Small intestine (tissue), 7 donors: ENCODE data around the gene ALPK1. TPM values are rescaled to one million over a fixed set of nuclear protein-coding genes. Genes with fewer than 3 reads are reported as not detected.
"Not testable (repeated sequence)": the region's sequence is repeated elsewhere in the genome, so short reads cannot be mapped to it uniquely, and the experiment has no call there.

Experiments
- DNase-seq, 2 donors: peaks; one replicate each; pipeline versions ENCODE4 v3.0.0 to v3.0.0-alpha.2; 2013
- FAIRE-seq: peaks from 2 replicates; lab custom pipeline; 2012; peaks lifted over from hg19 to GRCh38; lab: Jason Lieb, UNC
- H3K27ac ChIP-seq, 3 donors: one replicate each; pipeline ENCODE4 v1.5.1; 2013; ENCODE audit warnings: low read length in 2 of 3, mild to moderate bottlenecking in 2 of 3, control low read depth in 1 of 3, inconsistent platforms in 1 of 3, low read depth in 1 of 3, moderate library complexity in 1 of 3
- H3K27me3 ChIP-seq, 3 donors: one replicate each; pipeline ENCODE4 v1.6.1; 2013; ENCODE audit warnings: low read length in 3 of 3, inconsistent platforms in 1 of 3; ENCODE audit not compliant: control insufficient read depth in 3 of 3, insufficient read depth in 3 of 3
- H3K36me3 ChIP-seq, 3 donors: one replicate each; pipeline ENCODE4 v1.6.1; 2013; ENCODE audit warnings: low read length in 3 of 3, inconsistent platforms in 1 of 3, low read depth in 1 of 3, mild to moderate bottlenecking in 1 of 3, moderate library complexity in 1 of 3; ENCODE audit not compliant: control insufficient read depth in 3 of 3, insufficient read depth in 2 of 3
- H3K4me1 ChIP-seq, 3 donors: one replicate each; pipeline ENCODE4 v1.6.1; 2013; ENCODE audit warnings: low read length in 2 of 3, inconsistent platforms in 1 of 3, low read depth in 1 of 3, mild to moderate bottlenecking in 1 of 3, moderate library complexity in 1 of 3; ENCODE audit not compliant: control insufficient read depth in 3 of 3, insufficient read depth in 2 of 3
- H3K4me3 ChIP-seq, 3 donors: one replicate each; pipeline ENCODE4 v1.5.1; 2013; ENCODE audit warnings: low read length in 3 of 3, control low read depth in 1 of 3, inconsistent platforms in 1 of 3, low read depth in 1 of 3, mild to moderate bottlenecking in 1 of 3, moderate library complexity in 1 of 3
- H3K9me3 ChIP-seq, 2 donors: one replicate each; pipeline ENCODE4 v1.6.1; 2013; ENCODE audit warnings: low read depth in 1 of 2, low read length in 1 of 2; ENCODE audit not compliant: control insufficient read depth in 2 of 2, insufficient read depth in 1 of 2
- WGBS, 3 donors: extraction: QIAGEN DNeasy Blood & Tissue Kit; methylation state at CpG; one replicate each; pipeline ENCODE4 v1.1.7; 2013; 5-methylcytosine and 5-hydroxymethylcytosine counted together
- polyA plus RNA-seq, 4 donors: library from polyadenylated mRNA; stranded (reverse) in 3 of 4; unstranded in 1 of 4; fragments of 200-250 nt in 3 of 4; fragments of 120-200 nt in 1 of 4; gene quantifications; one replicate each; pipeline versions ENCODE4 v1.2.1 to v1.2.3, GENCODE V29; 2013
- donor health status: healthy with polysubstance abuse.
- donor health status: control.
- donor health status: control.
- donor health status: Bipolar disorder and iron deficiency.
- donor health status: healthy.

Gene ALPK1
- polyA plus RNA-seq, 4 donors: 4.3 to 26.9 (median 6.1) TPM

DNA sequence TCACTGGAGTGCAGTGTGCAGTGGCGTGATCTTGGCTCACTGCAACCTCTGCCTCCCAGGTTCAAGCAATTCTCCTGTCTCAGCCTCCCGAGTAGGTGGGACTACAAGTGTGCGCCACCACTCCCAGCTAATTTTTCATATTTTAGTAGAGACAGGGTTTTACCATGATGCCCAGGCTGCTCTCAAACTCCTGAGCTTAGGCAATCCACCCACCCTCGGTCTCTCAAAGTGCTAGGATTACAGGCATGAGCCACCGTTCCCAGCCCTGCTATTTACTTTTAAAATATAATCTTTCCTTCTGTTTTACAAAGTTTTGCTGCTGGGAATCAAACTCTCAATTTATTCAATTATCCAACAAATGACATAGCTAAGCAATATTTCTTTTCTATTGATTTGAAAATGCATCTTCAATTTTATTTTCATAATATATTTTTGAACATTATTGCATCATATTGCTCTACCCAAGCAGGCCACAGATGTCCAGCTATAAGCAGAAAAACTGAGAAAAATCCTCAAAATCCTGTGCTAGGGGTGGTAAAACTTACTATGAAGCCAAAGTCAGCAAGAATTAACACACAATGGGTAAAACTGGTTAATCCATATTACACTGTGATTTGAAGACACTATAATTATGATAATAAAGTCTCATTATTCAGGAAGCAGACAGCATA, 16.6 kb upstream of the ALPK1 start:
- no peak overlapping the region for H3K27ac ChIP-seq
- DNase-seq (no peak), FAIRE-seq (no peak)
- peaks cover 0 to 5% (median 2%) of the 10 kb centered on the region in 3 donors for H3K4me1 ChIP-seq
- H3K27me3 ChIP-seq: no peaks in the 10 kb centered on the region
- no peak overlapping the region for H3K4me3 ChIP-seq
- WGBS, 3 donors: 69 to 90% (median 82%) methylated on average over 5 of the region's 5 CpGs
- peaks cover 0 to 5% (median 3%) of the 10 kb centered on the region in 3 donors for H3K36me3 ChIP-seq
- H3K9me3 ChIP-seq: no peaks in the 10 kb centered on the region

DNA sequence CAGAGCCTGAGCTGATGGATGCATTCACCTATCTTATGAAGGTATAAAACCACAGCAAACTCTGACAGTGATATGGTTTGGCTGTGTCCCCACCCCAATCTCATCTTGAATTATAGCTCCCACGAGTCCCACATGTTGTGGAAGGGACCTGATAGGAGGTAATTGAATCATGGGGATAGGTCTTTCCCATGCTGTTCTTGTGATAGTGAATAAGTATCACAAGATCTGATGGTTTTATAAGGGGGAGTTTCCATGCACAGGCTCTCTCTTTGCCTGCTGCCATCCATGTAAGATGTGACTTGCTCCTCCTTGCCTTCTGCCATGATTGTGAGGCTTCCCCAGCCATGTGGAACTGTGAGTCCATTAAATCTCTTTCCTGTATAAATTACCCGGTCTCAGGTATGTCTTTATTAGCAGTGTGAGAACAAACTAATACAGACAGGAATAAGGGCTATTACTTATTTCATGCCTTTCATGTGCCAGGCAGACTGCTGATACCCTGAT, 15.2 kb upstream of the ALPK1 start:
- H3K4me3 ChIP-seq, FAIRE-seq, DNase-seq, H3K27ac ChIP-seq, H3K36me3 ChIP-seq, H3K27me3 ChIP-seq, H3K9me3 ChIP-seq, H3K4me1 ChIP-seq: not testable (repeated sequence)
- WGBS, 3 donors: 84 to 94% (median 90%) methylated on average over 2 of the region's 2 CpGs

DNA sequence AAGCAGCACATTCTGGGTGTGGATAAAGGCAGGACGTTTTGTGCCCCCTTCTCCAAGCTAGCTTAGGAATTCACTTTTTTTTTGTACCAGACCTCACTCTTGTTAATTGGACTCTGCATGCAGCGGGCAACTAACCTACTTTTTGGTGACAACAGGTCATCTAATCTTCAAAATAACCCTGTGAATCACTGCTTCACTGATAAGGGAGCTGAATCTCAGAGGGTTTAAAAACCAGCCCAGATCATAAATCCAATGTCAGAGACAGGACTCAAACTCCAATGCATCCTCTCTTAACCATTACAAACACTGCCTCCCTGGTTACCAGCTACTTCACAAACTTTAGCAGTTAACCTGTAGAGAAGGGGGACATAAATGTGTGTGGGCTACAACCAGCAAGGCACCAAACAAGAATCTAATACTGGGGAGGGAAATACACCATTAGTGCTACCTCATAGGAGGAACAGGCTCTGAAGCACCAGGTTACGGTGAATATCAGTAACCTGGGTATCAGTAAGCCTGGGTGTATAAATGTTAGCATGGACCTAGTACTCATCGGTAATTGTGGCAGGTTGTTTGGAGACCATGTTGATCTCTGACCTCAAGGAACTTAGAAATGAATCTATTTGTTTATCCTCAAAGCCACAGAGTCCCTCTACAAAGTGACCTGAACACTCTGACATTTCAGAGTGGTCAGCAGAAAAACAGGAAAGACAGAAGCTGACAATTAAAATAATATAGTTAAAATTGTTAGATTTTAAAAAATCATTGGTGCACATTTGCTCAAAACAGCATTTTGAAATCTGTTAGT, 14.1 kb upstream of the ALPK1 start:
- WGBS, 3 donors: 39 to 54% (median 44%) methylated on average over 4 of the region's 4 CpGs
- H3K4me3 ChIP-seq: no peak overlapping the region
- FAIRE-seq (no peak), DNase-seq (peak; percentile 5 to 30)
- peaks cover 0 to 13% (median 7%) of the 10 kb centered on the region in 3 donors for H3K4me1 ChIP-seq
- no peaks in the 10 kb centered on the region for H3K36me3 ChIP-seq
- no peaks in the 10 kb centered on the region for H3K27me3 ChIP-seq
- H3K27ac ChIP-seq: no peak overlapping the region
- no peaks in the 10 kb centered on the region for H3K9me3 ChIP-seq

DNA sequence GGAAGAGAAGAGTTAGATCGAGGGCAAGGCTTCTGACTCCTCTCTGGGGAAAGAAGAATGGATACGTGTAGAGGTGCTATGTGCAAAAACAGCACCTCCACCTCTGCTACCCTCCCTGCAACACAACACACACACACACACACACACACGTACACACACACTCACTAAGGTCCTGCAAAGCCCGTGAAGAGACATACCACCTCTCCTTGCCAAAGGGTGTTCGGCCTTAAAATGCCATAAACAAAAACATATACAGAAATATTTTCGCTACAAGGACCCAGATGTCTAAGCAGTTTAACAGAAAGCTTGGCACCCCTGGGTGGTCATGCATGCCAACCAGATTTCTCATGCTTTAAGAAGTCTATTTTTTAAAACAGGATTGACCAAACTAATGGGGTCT, 13.0 kb upstream of the ALPK1 start:
- H3K27ac ChIP-seq: peak overlapping the region in 1 of 3 donors; percentile 30
- 3 to 14% (median 7%) methylated on average over 6 of the region's 6 CpGs for WGBS, 3 donors

DNA sequence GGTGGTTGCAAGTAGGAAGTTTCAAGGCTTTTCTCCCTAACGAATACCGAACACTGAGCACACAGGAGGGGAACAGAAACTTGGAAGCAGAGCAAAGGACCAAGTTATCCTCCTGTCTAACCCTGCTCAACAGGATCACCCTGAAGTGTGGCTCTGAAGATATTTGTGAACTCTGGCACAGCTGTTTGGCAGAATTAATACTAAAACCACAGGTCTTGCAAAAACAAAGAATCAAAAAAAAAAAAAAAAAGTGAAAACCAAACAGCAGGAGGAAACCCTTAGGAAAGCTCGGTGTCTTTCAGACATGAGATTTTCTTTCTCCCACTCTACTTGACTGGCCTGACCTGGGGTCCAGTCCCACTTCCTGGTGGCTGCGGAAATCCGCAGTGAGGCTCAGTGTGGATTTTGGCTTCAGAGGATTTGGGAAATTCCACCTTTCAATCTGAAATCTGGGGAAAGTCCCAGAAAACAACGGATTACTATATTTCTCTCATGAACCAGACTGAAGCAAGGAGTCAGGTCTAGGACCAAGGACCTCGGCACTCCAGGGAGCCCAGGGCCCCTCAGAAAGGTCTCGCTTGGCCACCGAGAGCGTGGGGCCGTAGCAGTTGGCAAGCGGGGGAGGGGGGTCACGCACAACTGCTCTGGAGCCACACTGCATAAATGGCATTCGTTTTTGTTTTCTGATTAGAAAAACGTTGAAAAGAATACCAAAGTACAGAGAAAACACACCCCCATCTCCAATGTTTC, 12.3 kb upstream of the ALPK1 start:
- FAIRE-seq (no peak), DNase-seq (peak; percentile 37 to 47)
- H3K4me3 ChIP-seq: peak overlapping the region; percentile 76 to 95 (median 79)
- no peaks in the 10 kb centered on the region for H3K9me3 ChIP-seq
- peak overlapping the region in 2 of 3 donors; percentile 57 to 73 for H3K27ac ChIP-seq
- WGBS, 3 donors: 0 to 1% (median 0%) methylated on average over 15 of the region's 15 CpGs
- H3K27me3 ChIP-seq: no peaks in the 10 kb centered on the region
- no peaks in the 10 kb centered on the region for H3K36me3 ChIP-seq
- H3K4me1 ChIP-seq: peaks cover 0 to 13% (median 7%) of the 10 kb centered on the region in 3 donors

More for the DNA sequence above, 13.0 kb upstream of the ALPK1 start:
- DNase-seq (peak in 1 of 2 donors; percentile 9), FAIRE-seq (no peak)
- Histone ChIP-seq H3K27me3 (no peaks in the 10 kb centered on the region), H3K4me3 (peak overlapping the region in 2 of 3 donors; percentile 4 to 79), H3K9me3 (no peaks in the 10 kb centered on the region), H3K4me1 (peaks cover 0 to 13% (median 7%) of the 10 kb centered on the region in 3 donors), H3K36me3 (no peaks in the 10 kb centered on the region)

DNA sequence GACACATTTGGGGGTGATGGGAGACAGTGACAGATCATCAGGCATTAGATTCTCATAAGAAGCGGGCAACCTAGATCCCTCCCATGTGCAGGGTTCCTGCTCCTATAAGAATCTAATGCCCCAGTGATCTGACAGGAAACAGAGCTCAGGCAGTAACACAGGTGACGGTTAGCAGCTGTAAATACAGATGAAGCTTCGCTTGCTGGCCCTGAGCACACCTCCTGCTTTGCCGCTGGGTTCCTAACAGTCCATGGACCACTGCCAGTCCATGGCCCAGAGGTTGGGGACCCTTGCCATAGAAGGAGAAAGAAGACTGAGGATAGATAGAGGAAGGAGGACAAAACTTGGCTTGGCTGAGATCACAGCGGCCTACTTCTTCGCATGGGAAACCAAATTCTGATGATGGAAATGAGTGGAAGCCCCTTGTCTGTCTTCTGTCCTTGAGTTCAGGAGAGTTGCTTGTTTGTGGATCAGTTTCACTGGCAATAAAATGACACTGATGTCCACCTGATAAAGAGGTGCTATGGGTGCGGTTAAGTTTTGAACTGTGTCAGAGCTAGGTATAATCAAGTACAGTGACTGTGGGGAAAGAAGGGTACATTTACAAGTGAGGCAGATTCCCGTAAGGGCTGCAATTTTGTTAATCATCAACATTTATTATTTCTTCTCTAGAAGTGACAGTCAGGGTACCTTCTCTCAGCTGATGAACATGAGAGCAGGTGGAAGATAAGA, 9.7 kb upstream of the ALPK1 start:
- Histone ChIP-seq H3K9me3 (no peaks in the 10 kb centered on the region), H3K4me3 (no peak overlapping the region), H3K27me3 (no peaks in the 10 kb centered on the region), H3K36me3 (no peaks in the 10 kb centered on the region), H3K4me1 (peaks cover 0 to 13% (median 7%) of the 10 kb centered on the region in 3 donors), H3K27ac (peak overlapping the region; percentile 12 to 84 (median 81))
- FAIRE-seq (no peak), DNase-seq (peak; percentile 16 to 69)
- 69 to 74% (median 70%) methylated on average over 8 of the region's 8 CpGs for WGBS, 3 donors

DNA sequence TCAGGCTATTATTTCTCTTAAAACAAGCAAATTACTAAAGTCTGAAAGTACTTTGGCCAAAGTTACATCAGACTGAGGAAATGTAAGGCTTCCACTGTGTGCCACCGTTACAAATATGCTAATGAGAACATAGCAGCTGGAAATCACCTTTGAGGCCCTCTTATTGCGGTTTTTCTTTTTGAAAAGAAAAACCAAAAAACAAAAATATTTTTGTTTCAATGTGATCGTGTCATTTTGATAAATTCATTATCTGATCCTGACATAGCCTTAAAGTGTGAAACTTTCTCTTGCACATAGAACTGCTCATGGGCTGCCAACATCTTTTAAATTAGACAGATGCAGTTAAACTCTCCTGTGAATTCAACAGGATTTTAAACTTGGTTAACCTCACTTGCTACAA, 8.7 kb upstream of the ALPK1 start:
- 53 to 78% (median 63%) methylated on average over 3 of the region's 3 CpGs for WGBS, 3 donors
- no peaks in the 10 kb centered on the region for H3K27me3 ChIP-seq
- no peaks in the 10 kb centered on the region for H3K36me3 ChIP-seq
- FAIRE-seq (no peak), DNase-seq (peak in 1 of 2 donors; percentile 9)
- H3K9me3 ChIP-seq: no peaks in the 10 kb centered on the region
- no peak overlapping the region for H3K4me3 ChIP-seq
- peaks cover 0 to 8% (median 6%) of the 10 kb centered on the region in 3 donors for H3K4me1 ChIP-seq
- H3K27ac ChIP-seq: peak overlapping the region in 1 of 3 donors; percentile 60
